ENCODE results near the gene CSTB.

- TF ChIP-seq, protein P1, sequence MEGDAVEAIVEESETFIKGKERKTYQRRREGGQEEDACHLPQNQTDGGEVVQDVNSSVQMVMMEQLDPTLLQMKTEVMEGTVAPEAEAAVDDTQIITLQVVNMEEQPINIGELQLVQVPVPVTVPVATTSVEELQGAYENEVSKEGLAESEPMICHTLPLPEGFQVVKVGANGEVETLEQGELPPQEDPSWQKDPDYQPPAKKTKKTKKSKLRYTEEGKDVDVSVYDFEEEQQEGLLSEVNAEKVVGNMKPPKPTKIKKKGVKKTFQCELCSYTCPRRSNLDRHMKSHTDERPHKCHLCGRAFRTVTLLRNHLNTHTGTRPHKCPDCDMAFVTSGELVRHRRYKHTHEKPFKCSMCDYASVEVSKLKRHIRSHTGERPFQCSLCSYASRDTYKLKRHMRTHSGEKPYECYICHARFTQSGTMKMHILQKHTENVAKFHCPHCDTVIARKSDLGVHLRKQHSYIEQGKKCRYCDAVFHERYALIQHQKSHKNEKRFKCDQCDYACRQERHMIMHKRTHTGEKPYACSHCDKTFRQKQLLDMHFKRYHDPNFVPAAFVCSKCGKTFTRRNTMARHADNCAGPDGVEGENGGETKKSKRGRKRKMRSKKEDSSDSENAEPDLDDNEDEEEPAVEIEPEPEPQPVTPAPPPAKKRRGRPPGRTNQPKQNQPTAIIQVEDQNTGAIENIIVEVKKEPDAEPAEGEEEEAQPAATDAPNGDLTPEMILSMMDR (conservative IDR thresholded peaks at IDR 0.05): no peak
- no peak for TF ChIP-seq ZFX (IDR thresholded peaks at IDR 0.05)
Measured at GRCh38 chr21:43749651-43750262, 26.4 kb downstream of the CSTB start.

Data from C4-2B (cell line).